ENCODE measurements around the gene RIN3. TPM values are rescaled to one million over a fixed set of nuclear protein-coding genes. Genes with fewer than 3 reads are reported as not detected.

Gene RIN3
- total RNA-seq, 1 experiment from 2014 or later = 1.5 TPM

DNA sequence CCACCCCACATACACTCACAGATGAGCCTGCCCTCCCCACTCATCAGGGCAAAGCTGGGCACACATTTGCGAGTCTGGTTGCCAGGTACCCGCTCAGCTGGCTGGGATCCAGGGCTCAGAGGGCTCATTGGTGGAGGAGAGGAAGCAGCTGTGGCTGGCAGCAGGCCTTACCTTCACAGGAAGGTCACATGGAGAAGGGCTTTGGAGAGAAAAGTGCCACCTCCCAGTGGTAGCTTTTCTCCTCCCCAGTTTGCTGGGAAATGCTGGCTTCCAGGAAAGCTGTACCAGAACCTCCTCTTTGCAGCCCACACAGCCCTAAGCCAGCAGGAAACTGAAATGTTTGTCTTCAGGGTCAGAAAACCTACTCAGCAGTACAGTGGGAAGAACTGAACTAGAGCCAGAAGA, 179.2 kb downstream of the RIN3 start:
- no peaks in the 10 kb centered on the region for H3K4me1 Mint-ChIP-seq
- Histone ChIP-seq H2BK5ac (ENCODE audit: insufficient read length, low read length) (no peak overlapping the region), H3K56ac (ENCODE audit: insufficient read length, low read depth, low read length) (no peak overlapping the region), H3K9ac (ENCODE audit: extremely low read depth, insufficient read length, low read length) (no peak overlapping the region), H3K14ac (ENCODE audit: insufficient read depth, low read length) (no peak overlapping the region), H3K4me2 (ENCODE audit: insufficient read depth, insufficient read length, low read length) (no peak overlapping the region), H3K23ac (ENCODE audit: insufficient read length, low read depth, low read length) (no peak overlapping the region), H4K8ac (replicated peaks; ENCODE audit: insufficient read length, low read depth, low read length) (no peak overlapping the region), H3K18ac (ENCODE audit: insufficient read length, low read depth, low read length) (no peak overlapping the region), H3K27ac (ENCODE audit: insufficient read length, low read depth, low read length) (no peak overlapping the region), H2AFZ (ENCODE audit: low read length) (no peak overlapping the region), H3K23me2 (ENCODE audit: insufficient read length, low read depth, low read length, poor library complexity, severe bottlenecking) (peaks cover under 1% of the 10 kb centered on the region), H2AK5ac (ENCODE audit: insufficient read length, low read length) (no peak overlapping the region), H2BK20ac (ENCODE audit: low read depth, low read length, poor library complexity, severe bottlenecking) (no peak overlapping the region), H2BK12ac (ENCODE audit: insufficient read length, low read depth, low read length) (no peak overlapping the region), H4K20me1 (ENCODE audit: control insufficient read depth, insufficient read depth, insufficient read length) (no peaks in the 10 kb centered on the region), H2BK15ac (ENCODE audit: low read depth, low read length) (no peak overlapping the region), H3K9me3 (ENCODE audit: control insufficient read depth, low read depth, low read length) (no peaks in the 10 kb centered on the region), H4K5ac (ENCODE audit: insufficient read length, low read depth, low read length) (no peak overlapping the region), H3K79me1 (ENCODE audit: insufficient read depth, low read depth, low read length, poor library complexity, severe bottlenecking) (no peaks in the 10 kb centered on the region), H3K27me3 (ENCODE audit: insufficient read depth, low read length) (peaks cover 5% of the 10 kb centered on the region; the same call in 1 of the 2 replicates), H3K4ac (ENCODE audit: low read depth, low read length) (no peak overlapping the region), H2BK120ac (ENCODE audit: low read depth, low read length, poor library complexity, severe bottlenecking) (no peak overlapping the region), H3K4me1 (ENCODE audit: insufficient read depth, low read length) (no peaks in the 10 kb centered on the region), H3K79me2 (ENCODE audit: insufficient read depth, low read length) (no peaks in the 10 kb centered on the region), H4K91ac (ENCODE audit: insufficient read length, low read depth, low read length) (no peak overlapping the region), H3T11ph (ENCODE audit: low read length) (no peak overlapping the region)
- no peak overlapping the region for H3K27ac Mint-ChIP-seq
- peaks cover 41% of the 10 kb centered on the region for H3K27me3 Mint-ChIP-seq (ENCODE audit: low read depth)
- H3K9me3 Mint-ChIP-seq = no peaks in the 10 kb centered on the region; a peak in 1 of 5 replicates
- no peaks in the 10 kb centered on the region for H3K36me3 Mint-ChIP-seq (ENCODE audit: insufficient read depth in 1 of 3, low read depth in 3 of 3)
- no peak overlapping the region for H3K4me3 Mint-ChIP-seq
- no CpG with 5 or more reads among the region's 2 CpGs for WGBS (ENCODE audit: extremely low coverage, insufficient read length, low lambda C conversion rate)
- no peak for DNase-seq
- TF ChIP-seq, protein P1, sequence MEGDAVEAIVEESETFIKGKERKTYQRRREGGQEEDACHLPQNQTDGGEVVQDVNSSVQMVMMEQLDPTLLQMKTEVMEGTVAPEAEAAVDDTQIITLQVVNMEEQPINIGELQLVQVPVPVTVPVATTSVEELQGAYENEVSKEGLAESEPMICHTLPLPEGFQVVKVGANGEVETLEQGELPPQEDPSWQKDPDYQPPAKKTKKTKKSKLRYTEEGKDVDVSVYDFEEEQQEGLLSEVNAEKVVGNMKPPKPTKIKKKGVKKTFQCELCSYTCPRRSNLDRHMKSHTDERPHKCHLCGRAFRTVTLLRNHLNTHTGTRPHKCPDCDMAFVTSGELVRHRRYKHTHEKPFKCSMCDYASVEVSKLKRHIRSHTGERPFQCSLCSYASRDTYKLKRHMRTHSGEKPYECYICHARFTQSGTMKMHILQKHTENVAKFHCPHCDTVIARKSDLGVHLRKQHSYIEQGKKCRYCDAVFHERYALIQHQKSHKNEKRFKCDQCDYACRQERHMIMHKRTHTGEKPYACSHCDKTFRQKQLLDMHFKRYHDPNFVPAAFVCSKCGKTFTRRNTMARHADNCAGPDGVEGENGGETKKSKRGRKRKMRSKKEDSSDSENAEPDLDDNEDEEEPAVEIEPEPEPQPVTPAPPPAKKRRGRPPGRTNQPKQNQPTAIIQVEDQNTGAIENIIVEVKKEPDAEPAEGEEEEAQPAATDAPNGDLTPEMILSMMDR (conservative IDR thresholded peaks at IDR 0.05) = no peak
